HCT116 (cell line): ENCODE measurements around the gene CSK. TPM values are rescaled to one million over a fixed set of nuclear protein-coding genes. Genes with fewer than 3 reads are reported as not detected.

Source experiments
- ATAC-seq: fragments of 200-7000 bp; cut with Tn5 transposase; 2 replicates; pipeline ENCODE4 v1.9.1; 2020; ENCODE audit warnings: mild to moderate bottlenecking, moderate library complexity
- BruUV-seq: library from RNA; stranded (reverse); fragments of 400-500 nt; replicated peaks from 2 replicates; lab custom pipeline; 2021; lab: Mats Ljungman, UMichigan
- CTCF ChIA-PET: fragments of 300-600 bp; sonication (Branson Sonifier 250); formaldehyde crosslinking; loops from one replicate; lab custom pipeline; 2021; ENCODE audit warnings: antibody characterized with exemption; lab: Charles Lee
- POLR2A ChIA-PET: fragments of 300-600, 350-600 bp; sonication (Branson Sonifier 250); formaldehyde crosslinking; loops from one replicate; lab custom pipeline; 2021; ENCODE audit warnings: antibody characterized with exemption; lab: Charles Lee
- RAD21 ChIA-PET, 2 experiments: fragments of 300-600 bp; sonication (Branson Sonifier 250); formaldehyde crosslinking; loops; one replicate each; lab custom pipeline; 2023; ENCODE audit warnings: low total read pairs in 2 of 2; ENCODE audit not compliant: uncharacterized antibody in 2 of 2, unreplicated experiment in 2 of 2, low non-redundant PET in 1 of 2; lab: Charles Lee
- DNase-seq: peaks from one replicate; pipeline ENCODE4 v3.0.0-alpha.2; 2010; ENCODE audit warnings: low read depth, low spot score
- H2AFZ ChIP-seq: fragments of 200-600 bp; shearing (Covaris generic), sonication (generic); 2 replicates; pipeline ENCODE4 v1.6.1; 2017; ENCODE audit warnings: low read depth, mixed run types, mixed read lengths, antibody characterized with exemption, low read length; ENCODE audit not compliant: poor library complexity, severe bottlenecking
- H3K27ac ChIP-seq: 2 replicates; pipeline ENCODE4 v1.5.1; 2012; ENCODE audit warnings: low read depth, low read length
- H3K27me3 ChIP-seq: fragments of 200-600 bp; sonication (generic); 2 replicates; pipeline ENCODE4 v1.6.1; 2016; ENCODE audit warnings: mixed run types, low read length, mixed read lengths; ENCODE audit not compliant: insufficient read depth
- H3K36me3 ChIP-seq, 2 experiments: fragments of 200-500 bp in 1 of 2; fragments of 200-600 bp in 1 of 2; sonication (Bioruptor generic) in 1 of 2; sonication (generic) in 1 of 2; 2 replicates each; pipeline versions ENCODE4 v1.5.1 to v1.6.1; 2014 to 2016; ENCODE audit warnings: low read length in 2 of 2, inconsistent platforms in 1 of 2, mixed read lengths in 1 of 2, mixed run types in 1 of 2; ENCODE audit not compliant: insufficient read depth in 2 of 2, control insufficient read depth in 1 of 2
- H3K4me1 ChIP-seq, 2 experiments: fragments of 200-600 bp in 1 of 2; sonication (generic) in 1 of 2; 2 replicates each; pipeline versions ENCODE4 v1.5.1 to v1.6.1; 2012 to 2017; ENCODE audit warnings: low read length in 2 of 2, inconsistent platforms in 1 of 2, mild to moderate bottlenecking in 1 of 2, mixed read lengths in 1 of 2, mixed run types in 1 of 2, moderate library complexity in 1 of 2; ENCODE audit not compliant: insufficient read depth in 2 of 2, control insufficient read depth in 1 of 2
- H3K4me2 ChIP-seq: fragments of 200-600 bp; sonication (generic); 2 replicates; pipeline ENCODE4 v1.6.1; 2017; ENCODE audit warnings: mixed run types, low read length, mixed read lengths
- H3K4me3 ChIP-seq, 2 experiments: fragments of 200-600 bp in 1 of 2; sonication (generic) in 1 of 2; replicated peaks in 1 of 2; 2 replicates each; pipeline ENCODE4 v1.5.1; 2011 to 2016; ENCODE audit warnings: low read length in 2 of 2, control low read depth in 1 of 2, low read depth in 1 of 2, mild to moderate bottlenecking in 1 of 2, mixed read lengths in 1 of 2, mixed run types in 1 of 2
- H3K79me2 ChIP-seq: fragments of 200-600 bp; sonication (generic); 2 replicates; pipeline ENCODE4 v1.6.1; 2017; ENCODE audit warnings: mild to moderate bottlenecking, mixed run types, low read length, moderate library complexity, mixed read lengths; ENCODE audit not compliant: insufficient read depth
- H3K9ac ChIP-seq: fragments of 200-600 bp; sonication (generic); 2 replicates; pipeline ENCODE4 v1.6.1; 2016; ENCODE audit warnings: low read length, mixed read lengths
- H3K9me2 ChIP-seq: fragments of 200-600 bp; sonication (generic), shearing (Covaris generic); 2 replicates; pipeline ENCODE4 v1.6.1; 2017; ENCODE audit warnings: mixed run types, mild to moderate bottlenecking, moderate library complexity; ENCODE audit not compliant: insufficient read depth
- H3K9me3 ChIP-seq, 2 experiments: fragments of 200-500 bp in 1 of 2; fragments of 200-600 bp in 1 of 2; sonication (Bioruptor generic) in 1 of 2; sonication (generic) in 1 of 2; 2 replicates each; pipeline ENCODE4 v1.6.1; 2014 to 2017; ENCODE audit warnings: low read length in 2 of 2, mixed read lengths in 2 of 2, inconsistent platforms in 1 of 2, low read depth in 1 of 2, mild to moderate bottlenecking in 1 of 2, mixed run types in 1 of 2, moderate library complexity in 1 of 2; ENCODE audit not compliant: control insufficient read depth in 1 of 2, insufficient read depth in 1 of 2
- H4K20me1 ChIP-seq: fragments of 200-600 bp; sonication (generic), shearing (Covaris generic); 2 replicates; pipeline ENCODE4 v1.6.1; 2017; ENCODE audit warnings: mixed run types, mild to moderate bottlenecking, moderate library complexity; ENCODE audit not compliant: insufficient read depth
- ATF3 ChIP-seq: IDR thresholded peaks from 2 replicates; pipeline ENCODE4 v1.6.1; 2012
- CBX3 ChIP-seq: IDR thresholded peaks from 2 replicates; pipeline ENCODE4 v1.6.1; 2012; ENCODE audit warnings: low read depth
- EGR1 ChIP-seq: IDR thresholded peaks from 2 replicates; pipeline ENCODE4 v1.6.1; 2012; ENCODE audit warnings: low read depth
- ELF1 ChIP-seq: IDR thresholded peaks from 2 replicates; pipeline ENCODE4 v1.6.1; 2012; ENCODE audit warnings: low read depth, borderline replicate concordance
- EZH2 ChIP-seq: fragments of 200-600 bp; sonication (generic); IDR thresholded peaks from 2 replicates; pipeline ENCODE4 v1.6.1; 2017; ENCODE audit warnings: antibody characterized with exemption, mixed run types
- SIN3A ChIP-seq: IDR thresholded peaks from 2 replicates; pipeline ENCODE4 v1.6.1; 2012; ENCODE audit warnings: low read depth
- SP1 ChIP-seq: IDR thresholded peaks from 2 replicates; pipeline ENCODE4 v1.6.1; 2012; ENCODE audit warnings: low read depth
- SRF ChIP-seq: IDR thresholded peaks from 2 replicates; pipeline ENCODE4 v1.6.1; 2012; ENCODE audit warnings: low read depth
- YY1 ChIP-seq: IDR thresholded peaks from 2 replicates; pipeline ENCODE4 v1.6.1; 2011; ENCODE audit warnings: low read length, low read depth, moderate library complexity, mild to moderate bottlenecking; ENCODE audit not compliant: insufficient replicate concordance; ENCODE audit errors: extremely low read depth
- ZBTB33 ChIP-seq: IDR thresholded peaks from 2 replicates; pipeline ENCODE4 v1.6.1; 2011; ENCODE audit warnings: mild to moderate bottlenecking, low read length, moderate library complexity; ENCODE audit not compliant: insufficient replicate concordance; ENCODE audit errors: extremely low read depth
- ZFX ChIP-seq: fragments of 450-650 bp; IDR thresholded peaks from 2 replicates; pipeline ENCODE4 v1.6.1; 2017
- ZNF274 ChIP-seq: fragments of 200-500 bp; sonication (Bioruptor generic); IDR thresholded peaks from 2 replicates; pipeline ENCODE4 v1.6.1; 2014; ENCODE audit warnings: mild to moderate bottlenecking, low read depth, low read length, inconsistent platforms
- intact Hi-C: fragments of 100-400 bp; cut with micrococcal nuclease; formaldehyde crosslinking; loops from 2 replicates; pipeline ENCODE4 v1.10.0; 2022
- total RNA-seq: library from RNA; stranded (reverse); gene quantifications from one replicate; pipeline ENCODE4 v1.2.1, GENCODE V29; 2021; ENCODE audit not compliant: unreplicated experiment
- TF ChIP-seq, protein P1 (sequence below): IDR thresholded peaks from 2 replicates; pipeline ENCODE4 v1.6.1; 2012
- TF ChIP-seq, protein P2 (sequence below), 3 experiments: fragments of 200-600 bp in 1 of 3; sonication (generic) in 1 of 3; IDR thresholded peaks in 2 of 3; conservative IDR thresholded peaks in 1 of 3; 2 replicates each; pipeline ENCODE4 v1.5.1; 2012 to 2017; ENCODE audit warnings: low read depth in 2 of 3, low read length in 2 of 3, antibody characterized with exemption in 1 of 3, borderline replicate concordance in 1 of 3, control low read depth in 1 of 3, mild to moderate bottlenecking in 1 of 3, mixed read lengths in 1 of 3, mixed run types in 1 of 3, moderate library complexity in 1 of 3; ENCODE audit not compliant: insufficient read depth in 1 of 3

Gene CSK
- total RNA-seq, 1 experiment from 2014 or later: 72.2 TPM

GRCh38 chr15:74775894-74776293, 6.0 kb upstream of the CSK start:
- intact Hi-C loops: no loop called here
- no peak for TF ChIP-seq ZBTB33
- no peak for TF ChIP-seq CBX3
- no TSS peak for BruUV-seq

GRCh38 chr15:74776821-74777768, 4.8 kb upstream of the CSK start:
- Histone ChIP-seq H3K9ac (no peak overlapping the region), H3K27me3 (no peaks in the 10 kb centered on the region), H2AFZ (no peak overlapping the region), H3K4me3 (no peak overlapping the region), H3K9me2 (no peaks in the 10 kb centered on the region), H4K20me1 (no peaks in the 10 kb centered on the region), H3K79me2 (no peaks in the 10 kb centered on the region), H3K4me1 (peaks cover 6 to 8% of the 10 kb centered on the region in 2 experiments; a peak in 3 of 4 replicates), H3K4me2 (no peak overlapping the region), H3K9me3 (no peaks in the 10 kb centered on the region), H3K27ac (no peak overlapping the region), H3K36me3 (no peaks in the 10 kb centered on the region)
- no TSS peak for BruUV-seq
- intact Hi-C loops: no loop called here
- ATAC-seq (no peak), DNase-seq (no peak)
- POLR2A ChIA-PET: interaction anchor here (0.8 kb wide), 1 partner anchor 16 kb away, joined by 3 read pairs; no protein-coding TSS in a partner anchor
- CTCF ChIA-PET: interaction anchor here (0.9 to 1.4 kb wide), 4 partner anchors 9 to 125 kb away, joined by 3 to 9 read pairs (median 4); no protein-coding TSS in a partner anchor
- RAD21 ChIA-PET: no interaction called here
- TF ChIP-seq YY1 (no peak), SRF (no peak), EGR1 (no peak), EZH2 (no peak), SIN3A (no peak), SP1 (no peak), ATF3 (no peak), ELF1 (no peak), ZNF274 (no peak), ZFX (no peak), CBX3 (no peak)
- TF ChIP-seq, protein P1, sequence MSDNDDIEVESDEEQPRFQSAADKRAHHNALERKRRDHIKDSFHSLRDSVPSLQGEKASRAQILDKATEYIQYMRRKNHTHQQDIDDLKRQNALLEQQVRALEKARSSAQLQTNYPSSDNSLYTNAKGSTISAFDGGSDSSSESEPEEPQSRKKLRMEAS: no peak
- TF ChIP-seq, protein P2, sequence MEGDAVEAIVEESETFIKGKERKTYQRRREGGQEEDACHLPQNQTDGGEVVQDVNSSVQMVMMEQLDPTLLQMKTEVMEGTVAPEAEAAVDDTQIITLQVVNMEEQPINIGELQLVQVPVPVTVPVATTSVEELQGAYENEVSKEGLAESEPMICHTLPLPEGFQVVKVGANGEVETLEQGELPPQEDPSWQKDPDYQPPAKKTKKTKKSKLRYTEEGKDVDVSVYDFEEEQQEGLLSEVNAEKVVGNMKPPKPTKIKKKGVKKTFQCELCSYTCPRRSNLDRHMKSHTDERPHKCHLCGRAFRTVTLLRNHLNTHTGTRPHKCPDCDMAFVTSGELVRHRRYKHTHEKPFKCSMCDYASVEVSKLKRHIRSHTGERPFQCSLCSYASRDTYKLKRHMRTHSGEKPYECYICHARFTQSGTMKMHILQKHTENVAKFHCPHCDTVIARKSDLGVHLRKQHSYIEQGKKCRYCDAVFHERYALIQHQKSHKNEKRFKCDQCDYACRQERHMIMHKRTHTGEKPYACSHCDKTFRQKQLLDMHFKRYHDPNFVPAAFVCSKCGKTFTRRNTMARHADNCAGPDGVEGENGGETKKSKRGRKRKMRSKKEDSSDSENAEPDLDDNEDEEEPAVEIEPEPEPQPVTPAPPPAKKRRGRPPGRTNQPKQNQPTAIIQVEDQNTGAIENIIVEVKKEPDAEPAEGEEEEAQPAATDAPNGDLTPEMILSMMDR (IDR thresholded peaks at IDR 0.05 in 2 of 3, conservative IDR thresholded peaks at IDR 0.05 in 1 of 3; ENCODE audit: borderline replicate concordance in 1 of 3, insufficient read depth in 1 of 3, low read depth in 2 of 3, low read length in 2 of 3): no peak

More at GRCh38 chr15:74775894-74776293, 6.0 kb upstream of the CSK start:
- H2AFZ ChIP-seq: no peak overlapping the region
- H3K4me2 ChIP-seq: no peak overlapping the region
- no peak for ATAC-seq
- no peaks in the 10 kb centered on the region for H3K36me3 ChIP-seq
- no peak overlapping the region for H3K9ac ChIP-seq
- no peaks in the 10 kb centered on the region for H3K79me2 ChIP-seq
- ChIA-PET POLR2A (no interaction called here), RAD21 (no interaction called here), CTCF (no interaction called here)
- H3K9me2 ChIP-seq: no peaks in the 10 kb centered on the region
- H3K9me3 ChIP-seq: no peaks in the 10 kb centered on the region
- H3K27me3 ChIP-seq: no peaks in the 10 kb centered on the region
- H3K27ac ChIP-seq: no peak overlapping the region
- peaks cover under 1 to 8% of the 10 kb centered on the region in 2 experiments; a peak in 3 of 4 replicates for H3K4me1 ChIP-seq
- H3K4me3 ChIP-seq: no peak overlapping the region
- no peak for DNase-seq
- H4K20me1 ChIP-seq: no peaks in the 10 kb centered on the region
